HG02973 (cell line): ENCODE results near the gene VASP.
"Not testable (repeated sequence)": the region's sequence is repeated elsewhere in the genome, so short reads cannot be mapped to it uniquely, and the experiment has no call there.

ENCODE experiments used
- ATAC-seq: cut with Tn5 transposase; IDR thresholded peaks from one replicate; pipeline ENCODE4 v1.9.1; 2021; ENCODE audit warnings: moderate library complexity; ENCODE audit not compliant: unreplicated experiment

Gene VASP

GRCh38 chr19:45496349-45496953 is 10.8 kb upstream of the VASP start:
- ATAC-seq, result peak; percentile 2

GRCh38 chr19:45497791-45498190 is 9.5 kb upstream of the VASP start:
- no peak for ATAC-seq

- ATAC-seq, result no peak
These were observed 8.7 kb upstream of the VASP start, which contains the start of gene PPM1N for GRCh38 chr19:45498411-45499195. PPM1N (plus strand) TSS chr19:45498443; CDS start chr19:45498473, 30 bp downstream.

- no peak for ATAC-seq
These were observed 7.8 kb upstream of the VASP start for GRCh38 chr19:45499196-45500180.

GRCh38 chr19:45500918-45501729 is 6.2 kb upstream of the VASP start:
- ATAC-seq, result no peak

GRCh38 chr19:45501730-45502014 is 5.6 kb upstream of the VASP start:
- ATAC-seq, result no peak

GRCh38 chr19:45502111-45502510 is 5.2 kb upstream of the VASP start:
- no peak for ATAC-seq

- ATAC-seq, result no peak
These were observed 3.4 kb upstream of the VASP start for GRCh38 chr19:45503909-45504308.

GRCh38 chr19:45505151-45505995 is 1.9 kb upstream of the VASP start:
- ATAC-seq, result no peak

GRCh38 chr19:45505996-45506245 is 1.4 kb upstream of the VASP start:
- ATAC-seq, result no peak

GRCh38 chr19:45506246-45506988 is 862 bp upstream of the VASP start:
- ATAC-seq, result peak; percentile 47

- no peak for ATAC-seq
These were observed 665 bp downstream of the VASP start for GRCh38 chr19:45507872-45508416.

GRCh38 chr19:45508417-45508860 is 1.2 kb downstream of the VASP start:
- no peak for ATAC-seq

- ATAC-seq, result no peak
These were observed 1.8 kb downstream of the VASP start for GRCh38 chr19:45508861-45509691.

- no peak for ATAC-seq
These were observed 2.4 kb downstream of the VASP start for GRCh38 chr19:45509692-45510015.

GRCh38 chr19:45510352-45510751 is 3.1 kb downstream of the VASP start:
- not testable (repeated sequence) for ATAC-seq

GRCh38 chr19:45511074-45511473 is 3.8 kb downstream of the VASP start:
- no peak for ATAC-seq

GRCh38 chr19:45512881-45513483 is 5.7 kb downstream of the VASP start:
- no peak for ATAC-seq
